Muscle of leg (tissue), 11 donors: ENCODE measurements around the gene PPP1R9A. TPM values are rescaled to one million over a fixed set of nuclear protein-coding genes. Genes with fewer than 3 reads are reported as not detected.

Experiments used
- DNase-seq: peaks from one replicate; pipeline ENCODE4 v3.0.0; 2013
- H3K27ac ChIP-seq: one replicate; pipeline ENCODE4 v1.5.1; 2013; ENCODE audit warnings: mild to moderate bottlenecking, low read length, control low read depth
- H3K27me3 ChIP-seq: one replicate; pipeline ENCODE4 v1.6.1; 2013; ENCODE audit warnings: low read length; ENCODE audit not compliant: control insufficient read depth, insufficient read depth
- H3K36me3 ChIP-seq: one replicate; pipeline ENCODE4 v1.6.1; 2013; ENCODE audit warnings: low read length; ENCODE audit not compliant: control insufficient read depth, insufficient read depth
- H3K4me1 ChIP-seq: one replicate; pipeline ENCODE4 v1.6.1; 2013; ENCODE audit warnings: low read length; ENCODE audit not compliant: control insufficient read depth, insufficient read depth
- H3K4me3 ChIP-seq: one replicate; pipeline ENCODE4 v1.5.1; 2013; ENCODE audit warnings: low read length, control low read depth
- H3K9me3 ChIP-seq: replicated peaks from 2 replicates; pipeline ENCODE4 v1.6.1; 2013; ENCODE audit warnings: low read depth, low read length; ENCODE audit not compliant: control insufficient read depth
- WGBS: methylation state at CpG from one replicate; pipeline ENCODE4 v1.1.5; 2013; ENCODE audit warnings: missing lambda C conversion rate; ENCODE audit not compliant: insufficient coverage; 5-methylcytosine and 5-hydroxymethylcytosine counted together
- polyA plus RNA-seq, 8 donors: library from polyadenylated mRNA; unstranded; fragments of 120-200 nt; gene quantifications; one replicate each; pipeline versions ENCODE4 v1.2.1 to v1.2.3, GENCODE V29; 2013; ENCODE audit warnings: inconsistent platforms in 1 of 8, low replicate concordance in 1 of 8; ENCODE audit not compliant: insufficient read length in 8 of 8, insufficient read depth in 1 of 8
- total RNA-seq: library from RNA; stranded (reverse); fragments of 120-200 nt; gene quantifications from one replicate; pipeline ENCODE4 v1.2.4, GENCODE V29; 2013

Gene PPP1R9A
- total and polyA plus RNA-seq, 9 donors, result 14.8 to 45.0 (median 19.8) TPM

DNA sequence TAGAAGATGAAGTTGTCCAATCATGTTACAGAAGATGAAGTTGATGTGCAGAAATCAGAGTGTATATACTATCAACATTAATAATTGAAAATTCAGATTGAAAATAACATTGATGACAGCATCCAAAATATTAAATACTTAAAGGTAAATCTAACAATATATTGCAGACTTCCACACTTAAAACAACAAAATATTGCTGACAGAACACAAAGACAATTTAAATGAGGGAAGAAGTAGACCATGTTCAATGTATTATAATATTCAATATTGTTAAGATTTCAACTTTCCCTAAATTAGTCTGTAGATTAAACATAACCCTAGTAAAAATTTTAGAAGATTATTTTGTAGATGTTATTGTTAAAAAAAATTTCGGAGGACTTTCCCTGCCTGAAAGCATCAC, 265.0 kb downstream of the PPP1R9A start:
- DNase-seq, result no peak
- peaks cover 3% of the 10 kb centered on the region for H3K36me3 ChIP-seq
- H3K9me3 ChIP-seq, result no peaks in the 10 kb centered on the region
- no CpG with 5 or more reads among the region's 1 CpG for WGBS
- no peaks in the 10 kb centered on the region for H3K4me1 ChIP-seq
- H3K27ac ChIP-seq, result no peak overlapping the region
- H3K4me3 ChIP-seq, result no peak overlapping the region
- H3K27me3 ChIP-seq, result no peaks in the 10 kb centered on the region

DNA sequence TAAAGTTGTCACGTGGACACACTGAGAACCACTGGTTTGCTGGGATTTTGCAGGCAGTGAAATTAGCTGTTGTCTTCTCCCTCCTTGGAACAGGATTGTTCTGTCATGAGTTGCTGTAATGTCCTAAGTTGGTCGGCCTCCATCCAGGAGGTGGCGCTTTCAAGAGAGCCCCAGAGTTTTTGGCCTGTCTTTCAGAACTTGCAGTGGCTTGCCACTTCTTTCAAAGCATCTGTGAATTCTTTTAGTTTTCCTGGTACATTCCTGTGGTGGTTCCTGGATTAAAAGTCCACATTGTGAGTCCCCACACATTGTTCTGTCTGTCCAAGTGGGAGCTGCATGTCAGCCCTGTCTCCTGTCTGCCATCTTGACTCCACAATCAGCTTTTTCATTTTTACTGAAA, 283.1 kb downstream of the PPP1R9A start:
- no peak for DNase-seq
- H3K36me3 ChIP-seq, result no peaks in the 10 kb centered on the region
- H3K27ac ChIP-seq, result no peak overlapping the region
- H3K4me3 ChIP-seq, result no peak overlapping the region
- WGBS, result 100% methylated on average over 1 of the region's 3 CpGs
- H3K27me3 ChIP-seq, result no peaks in the 10 kb centered on the region
- H3K9me3 ChIP-seq, result peaks cover 7% of the 10 kb centered on the region
- no peaks in the 10 kb centered on the region for H3K4me1 ChIP-seq

DNA sequence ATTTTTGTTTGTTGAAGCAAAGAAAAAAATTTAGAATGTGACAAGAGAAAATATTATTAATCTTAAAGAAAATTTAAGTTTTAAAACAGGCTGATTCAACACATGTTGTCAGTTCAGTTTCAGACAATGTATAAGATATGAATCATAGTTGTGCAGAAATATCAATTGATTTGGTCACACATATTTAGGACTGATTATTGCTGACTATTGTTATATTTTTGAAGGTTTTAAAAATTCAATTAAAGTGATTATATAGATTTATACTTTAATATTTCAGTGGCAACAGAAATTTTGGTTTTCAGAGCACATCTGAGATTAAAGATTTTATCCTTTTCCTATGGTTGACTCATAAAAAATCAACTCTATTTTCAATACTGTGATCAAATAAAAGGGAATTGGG, 284.4 kb downstream of the PPP1R9A start:
- DNase-seq, result no peak
- no peaks in the 10 kb centered on the region for H3K27me3 ChIP-seq
- no peaks in the 10 kb centered on the region for H3K4me1 ChIP-seq
- no peak overlapping the region for H3K4me3 ChIP-seq
- peaks cover 7% of the 10 kb centered on the region for H3K9me3 ChIP-seq
- H3K36me3 ChIP-seq, result no peaks in the 10 kb centered on the region
- H3K27ac ChIP-seq, result no peak overlapping the region

DNA sequence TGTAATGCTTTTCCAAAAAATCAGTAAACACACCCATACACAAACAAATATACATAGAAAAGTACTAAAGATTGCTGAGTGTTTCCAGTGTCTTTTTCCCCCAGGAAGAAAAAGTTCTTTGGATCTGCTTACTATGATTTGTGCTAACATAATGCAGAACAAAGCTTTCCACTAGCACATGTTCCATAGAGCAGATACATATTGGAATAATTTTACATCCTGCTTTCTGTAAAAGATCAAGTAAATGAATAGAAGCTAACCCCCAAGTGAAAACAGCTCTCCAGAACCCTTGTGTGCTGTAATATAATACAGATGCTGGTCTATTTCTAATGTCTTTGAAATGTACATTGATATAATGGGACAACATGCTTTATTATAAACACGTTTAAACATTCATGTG, 291.5 kb downstream of the PPP1R9A start:
- no peaks in the 10 kb centered on the region for H3K9me3 ChIP-seq
- no peak overlapping the region for H3K4me3 ChIP-seq
- peaks cover 6% of the 10 kb centered on the region for H3K4me1 ChIP-seq
- no peaks in the 10 kb centered on the region for H3K27me3 ChIP-seq
- no CpG with 5 or more reads among the region's 1 CpG for WGBS
- DNase-seq, result peak; percentile 97
- H3K27ac ChIP-seq, result peak overlapping the region; percentile 69
- no peaks in the 10 kb centered on the region for H3K36me3 ChIP-seq

DNA sequence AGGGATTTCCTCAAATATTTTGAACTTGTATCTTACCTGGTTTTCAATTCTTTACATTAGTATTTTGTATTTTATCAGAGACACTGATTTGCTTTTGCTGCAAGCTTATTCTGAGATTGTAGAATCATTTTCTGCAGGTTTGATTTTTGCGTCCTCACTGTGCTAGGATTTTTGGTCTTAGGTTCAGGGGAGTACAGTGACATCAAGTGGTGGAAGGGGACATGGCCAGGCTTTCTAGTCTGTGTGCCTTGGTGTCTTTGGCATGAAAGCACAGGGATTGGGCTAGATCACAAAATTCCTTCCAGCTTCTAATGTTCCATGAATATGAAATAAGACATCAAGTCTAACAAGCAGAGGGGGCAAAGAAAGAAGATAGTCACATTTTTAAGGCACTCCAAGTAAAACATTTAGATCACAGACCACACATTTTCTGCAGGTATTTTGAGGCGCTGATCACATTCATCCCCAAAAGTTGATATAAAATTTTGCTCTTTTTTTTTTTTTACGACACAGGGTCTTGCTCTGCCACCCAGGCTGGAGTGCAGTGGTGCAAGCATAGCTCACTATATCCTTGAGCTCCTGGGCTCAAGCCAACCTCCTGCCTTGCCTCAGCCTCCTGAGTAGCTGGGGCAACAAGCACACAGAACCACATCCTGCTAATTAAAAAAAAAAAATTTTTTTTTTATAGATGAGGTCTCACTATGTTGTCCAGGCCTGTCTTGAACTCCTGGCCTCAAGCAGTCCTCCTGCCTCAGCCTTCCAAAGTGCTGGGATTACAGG, 292.6 kb downstream of the PPP1R9A start:
- H3K36me3 ChIP-seq, result no peaks in the 10 kb centered on the region
- peak overlapping the region; percentile 31 for H3K27ac ChIP-seq
- H3K9me3 ChIP-seq, result no peaks in the 10 kb centered on the region
- H3K4me1 ChIP-seq, result peaks cover 6% of the 10 kb centered on the region
- no peak overlapping the region for H3K4me3 ChIP-seq
- DNase-seq, result peak; percentile 95
- 25% methylated on average over 2 of the region's 3 CpGs for WGBS
- H3K27me3 ChIP-seq, result no peaks in the 10 kb centered on the region

DNA sequence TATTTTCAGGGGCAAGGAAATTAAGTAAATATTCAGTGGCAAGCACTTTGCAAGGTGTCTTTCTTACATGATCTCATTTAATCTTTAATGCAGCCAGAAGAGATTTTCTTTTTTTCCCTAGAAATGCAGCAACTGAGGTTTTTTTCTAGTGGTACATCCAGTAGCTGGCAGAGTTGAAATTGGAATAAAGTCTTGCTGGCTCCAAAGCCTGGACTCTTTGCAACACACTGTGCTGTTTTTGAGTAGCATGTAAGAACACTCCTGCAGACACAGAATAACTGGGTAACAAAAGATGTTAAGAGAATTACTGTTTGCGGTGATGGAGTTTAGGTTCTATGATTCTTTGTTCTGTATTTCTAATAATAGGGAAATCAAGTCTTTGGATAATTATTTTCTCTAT, 293.3 kb downstream of the PPP1R9A start:
- Histone ChIP-seq H3K4me3 (no peak overlapping the region), H3K27ac (no peak overlapping the region), H3K4me1 (peaks cover 6% of the 10 kb centered on the region), H3K9me3 (no peaks in the 10 kb centered on the region), H3K36me3 (no peaks in the 10 kb centered on the region), H3K27me3 (no peaks in the 10 kb centered on the region)
- DNase-seq, result peak; percentile 67
- WGBS, result no CpG with 5 or more reads among the region's 1 CpG

DNA sequence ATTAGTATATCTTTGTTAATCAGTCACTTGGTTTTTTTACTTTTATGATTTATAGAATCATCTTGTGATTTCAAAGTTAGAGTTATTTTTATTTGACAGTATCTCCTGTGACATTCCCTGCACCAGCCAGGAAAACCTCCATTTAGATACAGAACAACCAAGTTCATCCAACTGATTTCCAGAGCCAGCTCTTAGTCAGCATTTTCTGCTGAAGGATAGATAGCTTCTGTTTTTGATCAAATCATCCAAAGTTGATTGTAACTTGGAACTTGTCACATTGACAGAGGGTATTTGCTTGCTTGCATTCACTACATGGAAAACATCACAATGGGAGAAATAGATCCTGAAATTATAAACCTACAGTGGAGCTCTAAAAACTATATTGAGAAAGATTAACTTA, 294.3 kb downstream of the PPP1R9A start:
- Histone ChIP-seq H3K4me1 (peaks cover 6% of the 10 kb centered on the region), H3K27me3 (no peaks in the 10 kb centered on the region), H3K4me3 (no peak overlapping the region), H3K9me3 (no peaks in the 10 kb centered on the region), H3K27ac (no peak overlapping the region), H3K36me3 (no peaks in the 10 kb centered on the region)
- peak; percentile 40 for DNase-seq

DNA sequence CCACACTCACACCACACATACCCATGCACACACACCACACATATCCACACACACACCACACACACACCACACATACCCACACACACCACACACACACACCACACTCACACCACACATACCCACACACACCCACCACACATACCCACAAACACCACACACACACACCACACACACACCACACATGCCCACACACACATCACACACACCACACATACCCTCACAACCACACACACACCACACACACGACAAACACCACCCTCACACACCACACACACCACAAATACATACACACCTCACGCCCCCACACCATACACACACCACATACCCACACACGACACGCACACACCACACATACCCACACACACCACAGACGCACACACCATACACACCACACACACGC, 297.2 kb downstream of the PPP1R9A start:
- Histone ChIP-seq H3K4me1 (peaks cover 7% of the 10 kb centered on the region), H3K27me3 (no peaks in the 10 kb centered on the region), H3K9me3 (no peaks in the 10 kb centered on the region), H3K36me3 (no peaks in the 10 kb centered on the region), H3K27ac (no peak overlapping the region), H3K4me3 (no peak overlapping the region)
- 100% methylated on average over 2 of the region's 6 CpGs for WGBS
- DNase-seq, result no peak

DNA sequence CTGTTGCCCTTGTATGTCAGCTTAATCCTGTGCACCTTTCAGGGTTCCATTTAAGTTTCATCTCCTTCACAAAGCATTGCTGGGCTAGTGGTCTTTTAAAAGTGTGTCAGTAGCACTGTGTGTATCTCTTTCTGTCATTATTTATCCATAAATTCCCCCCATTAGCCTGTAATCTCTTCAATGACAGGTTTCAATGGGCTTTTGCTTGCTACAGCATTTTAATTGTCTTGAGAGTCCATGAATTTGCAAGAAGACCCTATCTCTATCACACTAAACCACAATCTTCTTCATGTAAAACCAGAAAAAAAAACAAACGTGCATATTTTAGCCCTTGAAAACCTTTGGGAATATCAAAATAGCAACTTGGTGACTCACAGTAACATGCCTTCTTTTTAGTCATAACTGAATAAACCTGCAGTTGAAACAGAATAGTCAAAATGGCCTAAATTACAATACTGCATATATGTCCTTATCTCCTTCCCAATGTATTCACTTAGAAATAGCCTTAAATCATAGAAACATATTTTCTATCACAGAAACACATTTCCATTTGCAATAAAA, 298.4 kb downstream of the PPP1R9A start:
- peaks cover 3% of the 10 kb centered on the region for H3K4me1 ChIP-seq
- H3K9me3 ChIP-seq, result no peaks in the 10 kb centered on the region
- no CpG with 5 or more reads among the region's 1 CpG for WGBS
- peak; percentile 77 for DNase-seq
- no peak overlapping the region for H3K4me3 ChIP-seq
- H3K27me3 ChIP-seq, result no peaks in the 10 kb centered on the region
- H3K36me3 ChIP-seq, result no peaks in the 10 kb centered on the region
- no peak overlapping the region for H3K27ac ChIP-seq

DNA sequence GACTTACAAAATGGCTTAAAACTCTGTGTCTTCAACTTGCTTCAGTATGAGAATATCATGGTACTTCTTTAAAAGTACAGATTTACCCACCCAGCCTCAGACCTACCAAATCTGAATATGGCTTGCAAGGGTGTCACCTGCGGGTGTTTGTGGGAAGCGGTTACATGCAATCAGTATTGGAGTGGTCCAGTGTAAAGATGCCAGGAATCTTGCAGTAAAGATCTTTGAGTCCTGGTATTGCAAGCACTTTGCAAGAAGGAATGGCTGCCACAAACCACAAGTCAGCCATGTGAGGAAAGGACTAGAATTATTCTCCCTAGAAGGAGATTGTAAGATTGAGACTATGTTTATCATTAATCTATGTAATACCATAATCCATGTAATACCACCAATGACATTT, 301.9 kb downstream of the PPP1R9A start:
- Histone ChIP-seq H3K4me3 (no peak overlapping the region), H3K9me3 (no peaks in the 10 kb centered on the region), H3K4me1 (peaks cover 8% of the 10 kb centered on the region), H3K27me3 (no peaks in the 10 kb centered on the region), H3K27ac (peak overlapping the region; percentile 32), H3K36me3 (no peaks in the 10 kb centered on the region)
- DNase-seq, result no peak
- WGBS, result 90% methylated on average over 2 of the region's 2 CpGs
